22Rv1 (cell line): ENCODE results near the gene TICAM2.
A peak's percentile ranks its signal among the peaks of the same experiment; 100 is the strongest.

Experiments
- H3K27ac ChIP-seq: fragments of 450-650 bp; 2 replicates; pipeline ENCODE4 v1.5.1; 2017
- CTCF ChIP-seq: fragments of 450-650 bp; IDR thresholded peaks from 2 replicates; pipeline ENCODE4 v1.5.1; 2017; ENCODE audit warnings: mild to moderate bottlenecking
- ZFX ChIP-seq: fragments of 450-650 bp; IDR thresholded peaks from 2 replicates; pipeline ENCODE4 v1.6.1; 2017; ENCODE audit warnings: antibody characterized with exemption, borderline replicate concordance

The TICAM2 gene

GRCh38 chr5:115639377-115639776, 37.1 kb upstream of the TICAM2 start:
- no peak overlapping the region for H3K27ac ChIP-seq
- TF ChIP-seq ZFX = no peak
- TF ChIP-seq CTCF = no peak

GRCh38 chr5:115637507-115637906, 35.2 kb upstream of the TICAM2 start:
- TF ChIP-seq CTCF = no peak
- no peak for TF ChIP-seq ZFX
- no peak overlapping the region for H3K27ac ChIP-seq

- no peak overlapping the region for H3K27ac ChIP-seq
- TF ChIP-seq CTCF (no peak), ZFX (no peak)
Measured at GRCh38 chr5:115636008-115636407, 33.7 kb upstream of the TICAM2 start.

GRCh38 chr5:115634343-115635132, 32.3 kb upstream of the TICAM2 start:
- H3K27ac ChIP-seq = no peak overlapping the region
- no peak for TF ChIP-seq ZFX
- peak; percentile 93 for TF ChIP-seq CTCF

- TF ChIP-seq ZFX (no peak), CTCF (no peak)
- no peak overlapping the region for H3K27ac ChIP-seq
Measured at GRCh38 chr5:115629903-115630302, 27.6 kb upstream of the TICAM2 start.

GRCh38 chr5:115627295-115627865, 25.1 kb upstream of the TICAM2 start:
- H3K27ac ChIP-seq = no peak overlapping the region

More at GRCh38 chr5:115627295-115627865, 25.1 kb upstream of the TICAM2 start:
- no peak for TF ChIP-seq CTCF
- TF ChIP-seq ZFX = no peak
